ENCODE measurements around the gene INPP5A.

GRCh38 chr10:132745511-132745910, 207.9 kb downstream of the INPP5A start:
- no peak for TF ChIP-seq YY1 (IDR thresholded peaks at IDR 0.05; ENCODE audit: low read depth)
- no peak for TF ChIP-seq USF1 (IDR thresholded peaks at IDR 0.05)
